Loucy (cell line): ENCODE data around the gene GAS2.
A peak's percentile ranks its signal among the peaks of the same experiment; 100 is the strongest.

Experiments
- H2AFZ ChIP-seq: fragments of 200-600 bp; sonication (generic); 2 replicates; pipeline ENCODE4 v1.6.0; 2016; ENCODE audit warnings: antibody characterized with exemption, mild to moderate bottlenecking, low read length, moderate library complexity
- H3F3A ChIP-seq: fragments of 200-600 bp; 2 replicates; pipeline ENCODE4 v1.6.0; 2016; ENCODE audit warnings: antibody characterized with exemption, low read depth, mild to moderate bottlenecking
- H3K27me3 ChIP-seq: fragments of 200-600 bp; sonication (generic); 2 replicates; pipeline ENCODE4 v1.6.1; 2014; ENCODE audit warnings: low read length, mild to moderate bottlenecking; ENCODE audit not compliant: insufficient read depth, poor library complexity, severe bottlenecking
- H3K36me3 ChIP-seq: fragments of 200-600 bp; sonication (generic); 2 replicates; pipeline ENCODE4 v1.6.1; 2016; ENCODE audit warnings: low read length; ENCODE audit not compliant: insufficient read depth
- H3K4me1 ChIP-seq: fragments of 200-600 bp; sonication (generic); 2 replicates; pipeline ENCODE4 v1.5.1; 2014; ENCODE audit warnings: low read length, mild to moderate bottlenecking; ENCODE audit not compliant: insufficient read depth, poor library complexity, severe bottlenecking
- H3K4me2 ChIP-seq: fragments of 200-600 bp; sonication (generic); 2 replicates; pipeline ENCODE4 v1.6.0; 2014; ENCODE audit warnings: antibody characterized with exemption, low read length, low read depth, mild to moderate bottlenecking; ENCODE audit not compliant: poor library complexity, severe bottlenecking
- H3K4me3 ChIP-seq: fragments of 200-600 bp; sonication (generic); 2 replicates; pipeline ENCODE4 v1.5.1; 2014; ENCODE audit warnings: low read length, mild to moderate bottlenecking, mixed read lengths; ENCODE audit not compliant: poor library complexity, severe bottlenecking
- H3K79me2 ChIP-seq: fragments of 200-600 bp; sonication (generic); 2 replicates; pipeline ENCODE4 v1.6.1; 2014; ENCODE audit warnings: low read length; ENCODE audit not compliant: insufficient read depth
- H3K9ac ChIP-seq: fragments of 200-600 bp; sonication (generic); 2 replicates; pipeline ENCODE4 v1.6.0; 2014; ENCODE audit warnings: mild to moderate bottlenecking, low read depth, low read length, moderate library complexity; ENCODE audit not compliant: poor library complexity, severe bottlenecking
- H3K9me2 ChIP-seq: fragments of 200-600 bp; sonication (generic); replicated peaks from 2 replicates; pipeline ENCODE4 v1.6.1; 2016; ENCODE audit warnings: low read depth, low read length, mixed read lengths
- H3K9me3 ChIP-seq: fragments of 200-600 bp; sonication (generic); 2 replicates; pipeline ENCODE4 v1.6.1; 2014; ENCODE audit warnings: mild to moderate bottlenecking, antibody characterized with exemption, low read length, low read depth; ENCODE audit not compliant: insufficient read depth
- H4K20me1 ChIP-seq: fragments of 200-600 bp; sonication (generic); 2 replicates; pipeline ENCODE4 v1.6.0; 2014; ENCODE audit warnings: antibody characterized with exemption, low read length, mild to moderate bottlenecking; ENCODE audit not compliant: insufficient read depth, poor library complexity, severe bottlenecking
- CTCF ChIP-seq: fragments of 200-600 bp; sonication (generic); conservative IDR thresholded peaks from 2 replicates; pipeline ENCODE4 v1.5.1; 2014; ENCODE audit warnings: mild to moderate bottlenecking, antibody characterized with exemption, low read length
- EZH2phosphoT487 ChIP-seq: fragments of 200-600 bp; IDR thresholded peaks from 2 replicates; pipeline ENCODE4 v1.6.1; 2018; ENCODE audit warnings: antibody characterized with exemption, mild to moderate bottlenecking, moderate library complexity, borderline replicate concordance

Gene GAS2

DNA sequence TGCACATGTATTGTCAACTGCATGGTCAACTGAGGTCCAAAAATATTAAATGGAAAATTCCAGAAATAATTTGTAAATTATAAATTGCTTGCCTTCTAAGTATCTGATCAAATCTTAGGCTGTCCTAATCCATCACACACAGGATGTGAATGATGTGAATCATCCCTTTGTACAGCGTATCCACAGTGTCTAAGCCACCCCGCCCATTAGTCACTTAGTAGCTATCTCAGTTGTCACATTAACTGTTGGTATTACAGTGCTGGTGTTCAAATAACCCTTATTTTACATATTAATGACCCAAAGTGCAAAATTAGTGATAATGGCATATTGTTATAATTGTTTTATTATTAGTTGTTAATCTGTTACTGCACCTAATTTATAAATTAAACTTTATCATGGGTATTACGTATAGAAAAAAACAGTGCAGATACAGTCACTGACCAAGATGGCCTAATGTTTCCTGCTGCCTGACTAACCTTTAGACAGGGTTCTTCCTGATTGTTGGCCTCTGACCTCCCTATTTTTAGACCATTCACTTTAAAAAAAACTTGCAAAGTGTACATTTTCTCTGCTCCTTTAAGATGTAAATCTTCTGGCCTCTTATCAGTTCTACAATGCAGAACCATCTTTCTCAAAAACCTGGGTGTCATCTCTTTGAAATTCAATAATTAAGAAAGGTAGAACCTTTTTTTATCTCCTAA, 166.1 kb downstream of the GAS2 start:
- Histone ChIP-seq H3K4me1 (peaks cover 36% of the 10 kb centered on the region), H3K9ac (no peak overlapping the region), H3K36me3 (no peaks in the 10 kb centered on the region), H3K9me2 (no peaks in the 10 kb centered on the region), H3K79me2 (peaks cover 17% of the 10 kb centered on the region), H3F3A (no peaks in the 10 kb centered on the region), H4K20me1 (no peaks in the 10 kb centered on the region), H3K4me2 (no peak overlapping the region), H3K9me3 (no peaks in the 10 kb centered on the region), H2AFZ (peak overlapping the region; percentile 30; the same call in 1 of the 2 replicates), H3K4me3 (no peak overlapping the region), H3K27me3 (no peaks in the 10 kb centered on the region)
- TF ChIP-seq CTCF, result no peak
- TF ChIP-seq EZH2phosphoT487, result no peak

DNA sequence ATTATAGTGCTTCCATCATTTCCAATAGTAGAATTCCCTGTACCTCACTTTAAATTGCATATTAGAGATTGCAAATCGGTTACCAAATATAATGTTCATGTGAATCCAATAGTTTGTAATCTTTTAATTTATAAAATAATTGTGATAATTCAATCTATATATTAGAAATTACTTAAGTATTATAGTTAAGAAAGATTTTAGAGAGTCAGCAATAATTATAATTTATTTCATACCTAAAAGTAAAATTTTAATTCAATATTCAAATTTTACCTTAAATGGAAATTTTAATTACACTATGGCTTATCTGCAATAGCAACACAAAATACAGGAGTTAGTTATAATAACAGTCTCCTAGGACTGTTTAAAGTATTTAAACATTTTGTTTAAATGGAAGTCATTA, 180.3 kb downstream of the GAS2 start:
- Histone ChIP-seq H4K20me1 (no peaks in the 10 kb centered on the region), H3K9me3 (no peaks in the 10 kb centered on the region), H3K79me2 (no peaks in the 10 kb centered on the region), H3K4me3 (no peak overlapping the region), H3K4me1 (no peaks in the 10 kb centered on the region), H3K36me3 (no peaks in the 10 kb centered on the region), H3K27me3 (no peaks in the 10 kb centered on the region), H3K9me2 (no peaks in the 10 kb centered on the region), H3K4me2 (no peak overlapping the region), H2AFZ (no peak overlapping the region), H3K9ac (no peak overlapping the region), H3F3A (no peaks in the 10 kb centered on the region)
- TF ChIP-seq EZH2phosphoT487 (no peak), CTCF (no peak)

- H3K9me2 ChIP-seq, result no peaks in the 10 kb centered on the region
- no peaks in the 10 kb centered on the region for H3K27me3 ChIP-seq
- no peak overlapping the region for H3K9ac ChIP-seq
- H3K4me2 ChIP-seq, result no peak overlapping the region
- no peak overlapping the region for H2AFZ ChIP-seq
- H3F3A ChIP-seq, result no peaks in the 10 kb centered on the region
- H3K79me2 ChIP-seq, result no peaks in the 10 kb centered on the region
- H3K4me3 ChIP-seq, result no peak overlapping the region
- TF ChIP-seq CTCF, result no peak
- TF ChIP-seq EZH2phosphoT487, result no peak
- H4K20me1 ChIP-seq, result no peaks in the 10 kb centered on the region
- H3K9me3 ChIP-seq, result 0 out of 2 replicates have a peak, but pooled peaks cover 3% of the 10 kb centered on the region
- no peaks in the 10 kb centered on the region for H3K4me1 ChIP-seq
- no peaks in the 10 kb centered on the region for H3K36me3 ChIP-seq
These were observed 185.1 kb downstream of the GAS2 start for GRCh38 chr11:22851477-22851876.
